GM21786 (cell line): ENCODE data around the gene ANKRD37.
"Not testable (repeated sequence)": the region's sequence is repeated elsewhere in the genome, so short reads cannot be mapped to it uniquely, and the experiment has no call there.

ENCODE experiments used
- ATAC-seq: cut with Tn5 transposase; IDR thresholded peaks from one replicate; pipeline ENCODE4 v1.9.1; 2021; ENCODE audit not compliant: unreplicated experiment

Gene ANKRD37, protein sequence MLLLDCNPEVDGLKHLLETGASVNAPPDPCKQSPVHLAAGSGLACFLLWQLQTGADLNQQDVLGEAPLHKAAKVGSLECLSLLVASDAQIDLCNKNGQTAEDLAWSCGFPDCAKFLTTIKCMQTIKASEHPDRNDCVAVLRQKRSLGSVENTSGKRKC

DNA sequence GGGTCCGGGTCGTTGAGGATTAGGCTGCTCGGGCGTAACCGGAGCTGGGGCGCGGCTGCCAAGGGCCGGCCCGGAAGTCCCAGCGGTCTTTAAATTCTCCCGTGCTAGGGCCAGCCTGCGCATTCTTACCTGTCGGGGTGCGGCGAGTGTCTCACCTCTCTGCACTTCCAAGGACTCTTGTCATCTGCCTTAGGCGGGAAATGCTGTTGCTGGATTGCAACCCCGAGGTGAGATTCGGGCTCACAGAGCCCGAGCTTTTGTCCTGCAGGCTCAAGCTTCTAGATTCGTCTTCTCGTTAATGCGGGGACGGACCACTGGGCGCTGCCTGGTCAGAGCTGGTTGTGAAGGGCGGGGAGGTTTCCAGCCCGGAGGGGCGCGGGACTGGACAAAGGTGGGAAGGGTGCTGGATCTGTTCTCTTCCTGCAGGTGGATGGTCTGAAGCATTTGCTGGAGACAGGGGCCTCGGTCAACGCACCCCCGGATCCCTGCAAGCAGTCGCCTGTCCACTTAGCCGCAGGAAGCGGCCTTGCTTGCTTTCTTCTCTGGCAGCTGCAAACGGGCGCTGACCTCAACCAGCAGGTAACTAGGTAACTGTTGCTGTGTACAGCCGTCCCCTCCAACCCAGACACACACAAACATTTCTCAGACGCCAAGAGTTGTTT lies at the start of gene ANKRD37:
TSS of gene ANKRD37 (plus strand) at position 118 of the 662 bp plus-strand sequence. CDS start at position 201, 83 bp downstream.
- ATAC-seq = no peak

DNA sequence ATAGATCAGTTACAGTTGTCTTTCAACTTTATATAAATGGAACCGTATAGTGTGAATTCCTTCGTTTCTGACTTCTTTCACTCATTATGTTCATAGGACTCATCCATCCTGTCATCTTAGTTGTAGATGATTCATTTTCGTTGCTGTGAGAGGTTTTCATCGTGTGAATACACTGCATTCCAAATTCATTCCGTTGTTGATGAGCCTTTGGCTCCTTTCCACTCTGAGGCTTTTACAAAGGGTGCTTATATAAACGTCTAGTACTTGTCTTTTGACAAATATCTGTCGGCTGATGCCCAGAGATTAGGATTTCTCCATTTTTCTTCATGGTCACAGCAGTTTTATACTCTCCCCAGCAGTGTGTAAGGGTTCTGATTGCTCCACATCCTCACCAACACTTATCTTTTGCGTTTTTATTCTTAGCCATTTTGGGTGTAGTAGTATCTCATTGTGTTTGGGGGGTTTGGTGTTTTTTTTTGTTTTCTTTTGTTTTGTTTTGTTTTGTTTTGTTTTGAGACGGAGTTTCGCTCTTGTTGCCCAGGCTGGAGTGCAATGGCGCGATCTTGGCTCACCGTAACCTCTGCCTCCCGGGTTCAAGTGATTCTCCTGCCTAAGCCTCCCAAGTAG lies 49.6 kb upstream of the ANKRD37 start:
- no peak for ATAC-seq

DNA sequence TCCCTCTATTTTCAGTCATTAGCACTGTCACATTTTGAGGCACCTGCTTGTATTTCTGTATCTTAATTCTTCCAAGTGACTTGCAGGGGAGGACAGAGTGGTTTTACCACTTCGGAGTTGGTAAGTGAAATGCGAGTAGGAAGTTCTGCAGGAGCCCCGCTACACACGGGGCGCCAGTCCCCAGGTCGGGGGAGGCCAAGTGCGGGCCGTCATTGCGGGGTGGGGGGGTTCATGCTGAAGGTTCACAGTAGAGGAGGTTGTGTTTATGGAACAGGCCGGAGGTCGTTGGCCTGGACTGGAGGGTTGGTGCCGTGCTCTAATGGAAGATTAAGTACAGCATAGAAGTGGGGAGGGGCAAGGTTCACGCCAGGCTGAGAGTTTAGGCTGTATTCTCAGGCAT lies 45.0 kb upstream of the ANKRD37 start:
- ATAC-seq = no peak

DNA sequence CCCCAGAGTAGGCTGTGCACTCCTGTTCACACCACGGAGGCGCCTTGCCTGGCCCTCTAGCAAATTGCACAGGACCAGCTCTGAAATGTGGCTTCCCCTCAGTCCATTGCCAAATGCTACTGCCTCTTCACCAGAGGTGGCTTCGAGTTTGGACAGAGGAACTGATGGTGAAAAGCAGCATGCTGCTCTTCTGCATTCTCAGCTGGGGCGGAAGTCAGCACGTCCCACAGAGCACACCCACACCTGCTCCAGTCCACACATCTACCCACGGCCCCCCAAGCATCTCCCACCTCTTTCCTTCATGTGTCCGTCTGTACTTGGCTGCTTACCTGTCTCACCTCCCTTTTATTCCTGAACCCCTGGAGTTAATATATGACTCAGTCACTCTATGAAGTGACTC lies 44.4 kb upstream of the ANKRD37 start:
- no peak for ATAC-seq

DNA sequence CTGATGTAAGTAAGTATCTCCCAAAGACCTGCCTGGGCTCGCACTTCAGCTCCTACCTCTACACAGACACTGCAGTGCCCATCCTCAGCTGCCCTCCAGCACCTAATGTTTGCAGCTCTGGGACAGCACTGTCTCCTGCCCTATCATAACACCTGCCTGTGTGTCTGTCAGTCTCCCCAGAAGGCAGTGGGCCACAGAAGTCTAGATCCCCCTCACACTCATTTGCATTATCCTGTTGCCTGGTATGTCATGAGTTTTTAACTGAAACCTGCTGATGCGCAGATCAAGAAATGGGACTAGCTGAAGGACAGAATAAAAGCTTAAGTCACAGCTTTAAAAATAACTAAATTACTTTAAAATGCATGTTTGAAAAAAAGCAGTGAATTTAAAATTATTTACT lies 43.9 kb upstream of the ANKRD37 start:
- no peak for ATAC-seq

DNA sequence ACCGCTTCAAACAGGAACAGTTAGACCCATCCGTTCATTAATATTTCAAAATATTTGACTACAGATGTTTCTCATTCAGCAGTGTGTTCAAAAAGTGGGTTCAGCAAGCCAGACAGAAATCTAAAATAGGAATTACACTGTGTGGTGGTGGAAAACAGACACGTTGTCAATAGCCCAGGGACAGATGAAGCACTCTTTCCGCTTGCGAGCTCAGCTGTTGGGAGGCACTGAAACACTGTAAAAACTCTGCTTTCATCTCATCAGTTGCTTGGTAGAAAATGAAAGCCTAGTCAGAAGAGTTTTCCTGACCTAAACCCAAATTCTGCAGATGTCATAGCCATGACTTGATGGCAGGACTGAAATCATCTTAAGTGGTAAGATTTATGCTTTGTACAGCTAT lies 39.4 kb upstream of the ANKRD37 start:
- ATAC-seq = no peak

DNA sequence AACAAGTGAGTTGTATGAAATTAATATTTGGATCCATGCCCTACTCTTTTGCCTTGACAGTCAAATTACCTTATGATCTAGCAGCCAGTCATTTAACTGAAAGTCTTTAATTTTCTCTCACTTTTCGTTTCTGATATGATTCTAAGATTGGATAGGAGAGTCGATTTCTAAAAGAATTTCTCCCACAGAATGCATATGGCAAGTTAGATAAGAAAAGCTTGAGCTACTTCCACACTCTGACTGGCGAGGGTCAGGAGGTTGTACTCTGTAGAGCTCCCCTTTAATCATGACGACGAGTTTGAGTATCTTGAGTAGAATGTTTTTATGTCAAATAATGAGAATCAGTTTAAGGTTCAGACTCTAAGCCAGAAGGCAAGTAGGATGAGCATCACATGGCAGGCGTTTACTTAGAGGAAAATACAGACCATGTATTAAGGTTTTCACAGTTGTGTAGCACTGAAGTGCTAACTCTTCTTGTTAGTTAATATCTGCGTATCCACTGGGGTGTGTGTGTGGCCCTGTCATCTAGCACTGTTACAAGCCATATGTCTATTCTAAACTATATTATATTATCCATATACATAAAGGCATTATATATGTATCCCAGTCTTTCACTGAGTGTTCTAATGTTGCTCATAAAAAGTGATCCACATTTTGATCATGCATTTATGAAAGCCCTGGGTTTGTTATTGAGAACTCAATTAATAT lies 38.8 kb upstream of the ANKRD37 start:
- no peak for ATAC-seq

DNA sequence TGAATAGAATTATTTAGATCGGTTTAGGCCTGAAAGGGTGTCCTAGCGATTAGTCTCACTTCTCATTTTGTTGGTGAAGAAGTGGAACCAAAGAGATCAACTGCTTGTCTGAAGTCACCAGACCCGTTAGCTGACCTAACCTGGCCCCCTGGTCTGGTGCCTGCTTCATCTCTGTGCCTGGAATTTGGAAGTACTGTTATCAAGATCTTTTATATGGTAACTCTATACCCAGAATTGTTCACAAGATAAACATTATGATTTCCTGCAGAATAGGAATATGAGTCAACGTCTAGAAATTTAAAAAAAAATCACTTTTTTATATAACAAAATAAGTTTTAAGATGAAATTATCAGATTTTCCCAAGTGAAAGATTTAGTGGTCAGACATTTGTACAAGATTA lies 38.1 kb upstream of the ANKRD37 start:
- no peak for ATAC-seq

DNA sequence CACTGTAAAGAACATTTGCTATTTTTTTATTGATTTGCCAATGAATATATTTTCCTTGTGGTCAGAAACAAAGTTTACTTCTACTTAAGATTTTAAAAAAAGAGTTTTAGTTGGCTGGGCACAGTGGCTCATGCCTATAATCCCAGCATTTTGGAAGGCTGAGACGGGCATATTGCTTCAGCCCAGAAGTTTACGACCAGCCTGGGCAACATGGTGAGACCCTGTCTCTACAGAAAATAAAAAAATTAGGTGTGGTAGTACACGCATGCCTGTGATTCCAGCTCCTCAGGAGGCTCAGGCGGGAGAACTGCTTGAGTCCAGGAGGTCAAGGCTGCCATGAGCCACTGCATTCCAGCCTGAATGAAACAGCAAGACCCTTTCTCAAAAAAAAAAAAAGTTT lies 37.7 kb upstream of the ANKRD37 start:
- no peak for ATAC-seq

DNA sequence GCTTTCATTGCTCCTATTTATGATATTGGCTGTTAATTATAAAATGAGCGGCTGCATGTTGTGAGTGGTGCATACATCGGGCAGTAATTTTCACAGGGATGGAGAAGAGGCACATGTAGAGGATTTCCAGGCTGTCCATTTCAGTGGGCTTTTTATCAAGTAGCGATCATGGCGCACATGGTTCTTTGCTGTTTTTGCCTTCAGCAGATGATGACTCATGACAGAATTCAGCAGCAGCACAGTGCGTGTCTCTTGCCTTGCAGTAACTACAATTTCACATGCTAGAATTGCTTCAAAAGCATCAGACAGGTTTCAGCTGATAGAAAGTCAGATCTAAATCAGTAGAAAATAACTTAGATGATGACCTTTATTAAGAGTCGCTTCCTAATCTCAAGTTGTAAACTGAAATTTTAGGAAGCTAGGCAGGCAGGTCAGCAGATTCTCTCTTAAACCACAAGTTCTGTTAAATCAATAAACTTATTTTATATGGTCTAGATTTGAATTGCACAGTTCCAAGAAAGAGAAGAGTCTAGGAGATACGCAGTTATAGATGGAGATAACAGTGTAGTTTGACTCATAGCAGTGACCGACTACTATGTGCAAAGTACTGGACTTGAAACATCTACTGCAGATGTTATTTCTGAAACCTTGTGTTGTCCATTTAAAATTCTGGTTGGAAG lies 36.7 kb upstream of the ANKRD37 start:
- no peak for ATAC-seq

DNA sequence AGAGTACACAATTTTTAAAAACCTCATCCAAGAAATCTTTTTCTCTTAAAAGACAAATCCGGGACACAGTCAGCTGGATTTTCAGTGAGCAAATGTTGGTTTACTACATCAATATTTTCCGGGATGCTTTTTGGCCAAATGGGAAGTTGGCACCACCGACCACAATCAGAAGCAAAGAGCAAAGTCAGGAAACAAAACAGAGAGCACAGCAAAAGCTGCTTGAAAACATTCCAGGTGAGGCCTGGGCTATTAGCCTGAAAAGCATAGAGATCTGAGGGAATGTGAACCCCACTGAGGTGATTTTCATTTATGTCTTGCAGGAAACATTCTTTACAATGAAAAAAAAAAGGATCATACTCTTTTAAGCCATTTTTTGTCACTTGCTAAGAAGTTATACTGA lies 34.8 kb upstream of the ANKRD37 start:
- no peak for ATAC-seq

DNA sequence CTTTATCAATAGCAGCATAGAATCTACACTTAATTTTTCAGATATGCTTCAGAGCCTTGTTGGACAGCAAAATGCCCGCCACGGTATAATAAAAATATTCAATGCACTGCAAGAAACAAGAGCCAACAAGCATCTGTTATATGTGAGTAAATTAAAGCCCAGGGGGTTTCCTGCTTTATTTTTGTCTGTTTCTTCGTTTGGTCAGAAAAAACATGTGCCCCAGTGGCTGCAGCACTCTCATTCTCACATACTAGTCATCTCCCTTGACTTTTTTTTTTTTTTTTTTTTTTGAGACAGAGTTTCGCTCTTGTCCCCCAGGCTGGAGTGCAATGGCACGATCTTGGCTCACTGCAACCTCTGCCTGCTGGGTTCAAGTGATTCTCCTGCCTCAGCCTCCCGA lies 34.1 kb upstream of the ANKRD37 start:
- ATAC-seq = not testable (repeated sequence)

DNA sequence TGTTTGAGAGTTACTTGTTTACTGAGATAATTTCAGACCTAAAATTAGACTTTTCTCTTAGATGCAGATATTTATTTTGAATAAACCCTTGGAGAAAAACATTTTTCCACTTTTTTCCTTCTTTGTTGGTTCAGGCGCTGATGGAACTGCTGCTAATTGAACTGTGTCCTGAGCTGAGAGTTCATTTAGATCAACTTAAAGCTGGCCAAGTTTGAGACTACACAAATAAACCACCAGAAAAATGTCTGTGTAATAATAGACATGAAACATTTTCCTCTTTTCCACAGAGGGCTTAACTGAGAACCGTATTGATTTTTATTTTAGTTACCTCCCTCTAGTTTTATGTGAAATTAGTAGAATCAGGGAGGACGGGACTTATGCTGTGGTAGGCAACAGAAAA lies 33.4 kb upstream of the ANKRD37 start:
- ATAC-seq = no peak

DNA sequence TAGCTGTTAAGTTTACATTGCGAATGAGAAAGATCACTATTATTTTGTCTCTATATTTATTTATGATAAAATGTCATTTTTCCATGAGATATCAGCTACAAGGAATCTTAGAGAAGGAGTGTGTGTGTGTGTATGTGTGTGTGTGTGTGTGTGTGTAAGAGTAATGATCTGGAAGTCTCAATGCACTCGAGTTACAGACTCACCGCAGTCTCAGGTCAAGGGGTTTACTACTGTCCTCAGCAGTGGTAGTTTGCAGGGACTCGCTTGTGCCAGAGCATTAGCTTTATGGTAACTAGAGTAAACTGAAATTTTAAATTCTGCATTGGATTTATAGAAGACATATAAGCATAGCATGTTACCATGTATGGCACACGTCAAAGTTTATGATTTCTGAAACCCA lies 31.8 kb upstream of the ANKRD37 start:
- ATAC-seq = no peak

DNA sequence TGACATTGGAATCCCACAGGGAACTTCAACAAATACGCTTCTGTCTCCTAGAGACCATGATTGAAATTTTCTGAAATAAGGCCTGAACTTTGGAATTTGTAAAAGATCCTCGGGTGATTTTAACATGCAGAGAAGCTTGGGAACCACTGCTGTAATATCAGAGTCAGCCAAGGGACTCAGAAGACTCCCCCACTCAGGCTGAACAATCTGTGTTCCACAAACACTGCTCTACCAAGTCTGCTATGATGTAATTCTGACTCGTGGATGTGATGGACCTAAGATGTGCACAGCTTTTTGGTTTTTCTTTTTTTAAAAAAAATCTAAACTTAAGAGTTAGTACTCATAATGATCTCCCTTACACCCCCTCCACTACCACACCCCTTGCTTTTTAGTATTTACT lies 26.9 kb upstream of the ANKRD37 start:
- no peak for ATAC-seq

DNA sequence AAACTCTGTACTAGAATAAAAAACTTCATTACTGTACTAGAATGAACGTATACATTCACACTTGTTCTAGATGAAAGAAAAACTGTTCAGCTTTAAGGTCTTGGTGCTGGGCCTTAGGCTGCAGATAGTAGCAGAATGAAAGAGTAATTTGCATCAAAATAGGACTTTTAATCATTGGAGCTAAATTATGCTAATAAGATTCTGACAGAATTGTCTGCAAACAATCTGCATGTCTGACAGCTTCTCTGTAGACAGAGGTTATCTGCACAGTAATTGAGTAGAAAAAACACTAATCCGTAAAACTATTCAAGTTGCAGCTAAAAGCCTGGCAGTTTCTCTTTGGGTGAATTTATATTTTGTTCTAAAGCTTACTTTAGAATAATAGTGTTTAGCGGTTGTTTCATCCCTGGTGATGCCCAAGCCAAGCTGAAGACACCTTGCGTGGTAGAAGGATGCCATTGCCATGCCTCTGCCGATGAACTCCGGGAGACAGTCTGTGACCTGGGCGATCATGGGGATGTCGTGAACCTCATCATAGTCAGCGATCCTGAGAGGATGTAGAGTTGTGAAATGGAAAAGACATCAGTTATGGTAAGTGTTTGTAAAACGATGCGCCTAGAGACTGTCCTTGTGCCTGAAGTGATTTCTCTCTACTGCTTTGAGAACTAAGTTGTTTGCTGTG lies 26.2 kb upstream of the ANKRD37 start:
- ATAC-seq = no peak

DNA sequence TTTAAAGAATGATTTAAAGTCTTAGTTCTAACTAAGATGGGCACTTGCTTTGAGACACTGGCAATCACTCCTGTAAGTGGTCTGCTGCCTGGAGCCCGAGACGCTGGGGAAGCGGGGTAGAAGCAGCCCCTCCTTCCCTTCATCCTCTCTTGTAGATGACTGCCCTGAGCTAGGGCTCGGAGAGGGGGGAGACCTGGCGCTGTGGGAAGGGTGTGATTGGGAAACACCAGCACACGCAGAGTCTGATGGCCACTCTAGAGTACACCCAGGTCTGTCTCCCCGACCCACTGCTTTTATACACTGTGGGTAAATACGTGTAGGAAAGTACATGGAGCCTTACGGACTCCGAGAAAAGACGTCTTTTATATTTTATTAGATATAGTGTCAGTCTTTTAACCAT lies 24.9 kb upstream of the ANKRD37 start:
- no peak for ATAC-seq

DNA sequence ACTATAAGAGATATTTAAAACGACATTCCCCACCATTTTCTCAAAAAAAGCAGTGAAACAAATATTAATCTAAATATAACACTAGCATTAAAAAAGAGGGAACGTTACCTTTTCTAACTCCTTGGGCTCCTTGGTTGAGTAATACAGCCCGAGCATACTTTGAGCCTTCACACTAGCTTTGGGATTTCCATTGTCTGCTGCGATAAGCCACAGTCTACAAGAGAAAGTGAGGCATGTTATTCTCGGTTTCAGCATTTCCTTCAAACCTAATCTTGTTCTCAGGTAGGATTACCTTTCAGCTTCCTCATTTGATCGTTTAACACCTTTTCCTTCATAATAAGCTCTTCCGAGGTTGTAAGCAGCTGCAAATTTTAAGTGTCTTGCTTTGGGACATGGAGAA lies 22.6 kb upstream of the ANKRD37 start:
- no peak for ATAC-seq

DNA sequence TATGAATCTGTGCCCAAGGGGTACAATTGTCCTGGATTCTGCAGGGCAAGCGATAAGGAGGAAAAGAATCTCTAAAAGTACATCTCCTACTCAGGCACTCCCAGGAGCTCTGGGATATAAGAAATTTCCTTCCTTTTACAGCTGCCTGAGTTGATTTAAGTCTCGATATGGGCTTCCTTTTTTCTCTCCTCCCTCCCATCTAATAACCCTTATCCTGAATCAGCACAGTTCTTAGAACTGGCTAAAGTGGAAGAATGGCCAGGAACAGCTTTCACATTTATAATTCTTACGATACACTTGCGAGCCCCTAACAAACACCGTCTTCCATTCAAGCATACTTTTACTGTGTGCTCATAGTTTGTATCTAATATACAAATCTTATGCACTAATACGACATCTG lies 22.1 kb upstream of the ANKRD37 start:
- ATAC-seq = no peak

DNA sequence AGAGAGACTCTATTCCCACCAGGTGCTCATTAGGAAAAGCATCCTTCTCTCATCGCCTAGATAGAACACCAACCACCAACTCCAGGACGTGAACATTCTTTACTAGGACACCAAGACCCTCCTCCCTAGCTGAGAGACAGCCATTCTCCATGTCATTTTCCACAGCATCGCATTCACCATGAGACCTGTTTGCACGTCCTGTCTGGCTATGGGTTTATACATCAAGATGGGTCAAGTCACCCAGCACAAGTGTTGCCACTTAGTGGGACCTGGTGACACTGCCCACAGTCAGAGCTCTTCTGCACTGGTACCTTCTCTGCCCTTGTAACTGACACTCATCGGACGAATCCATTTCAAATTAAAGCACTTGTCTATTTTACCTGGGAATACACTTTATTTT lies 18.4 kb upstream of the ANKRD37 start:
- ATAC-seq = no peak
